Measurements from ENCODE around the gene ANO9.

GRCh38 chr11:405954-406795, 35.6 kb downstream of the ANO9 start:
- no peak for TF ChIP-seq CTCF (IDR thresholded peaks at IDR 0.05)
- no peak for TF ChIP-seq POLR2A (IDR thresholded peaks at IDR 0.05)
